Measurements from ENCODE around the gene ASTN2. TPM values are rescaled to one million over a fixed set of nuclear protein-coding genes. Genes with fewer than 3 reads are reported as not detected.
"Not testable (repeated sequence)": the region's sequence is repeated elsewhere in the genome, so short reads cannot be mapped to it uniquely, and the experiment has no call there.

ASTN2 gene
- total RNA-seq, 1 experiment from 2014 or later, result 1.8 TPM

DNA sequence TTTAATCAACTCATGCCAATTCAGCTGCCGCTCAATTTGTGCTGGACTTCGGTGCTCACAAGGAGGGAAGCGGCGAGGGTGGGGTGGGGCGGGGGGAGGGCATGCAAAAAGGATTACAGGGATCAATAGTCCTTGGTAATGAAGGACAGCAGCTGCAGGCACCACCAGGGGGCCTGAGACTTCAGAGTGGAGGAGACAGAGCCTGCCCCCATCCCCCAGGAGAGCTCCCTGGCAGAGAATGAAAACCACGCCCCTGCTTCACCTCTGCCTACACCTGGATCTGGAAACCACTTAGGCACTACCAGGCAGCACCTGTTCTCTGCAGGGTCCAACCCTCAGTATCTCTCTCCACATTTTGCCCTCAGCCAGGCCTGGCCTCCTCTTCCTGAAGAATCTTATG is 572.2 kb downstream of the ASTN2 start:
- Histone ChIP-seq H3K4me1 (replicated peaks) (no peaks in the 10 kb centered on the region), H3K27me3 (replicated peaks) (no peaks in the 10 kb centered on the region), H3K36me3 (no peaks in the 10 kb centered on the region), H3K4me3 (no peak overlapping the region), H3K27ac (no peak overlapping the region), H3K9me3 (replicated peaks) (no peaks in the 10 kb centered on the region)
- DNase-seq (ENCODE audit: low read depth in 1 of 2, low spot score in 2 of 2), result no peak

DNA sequence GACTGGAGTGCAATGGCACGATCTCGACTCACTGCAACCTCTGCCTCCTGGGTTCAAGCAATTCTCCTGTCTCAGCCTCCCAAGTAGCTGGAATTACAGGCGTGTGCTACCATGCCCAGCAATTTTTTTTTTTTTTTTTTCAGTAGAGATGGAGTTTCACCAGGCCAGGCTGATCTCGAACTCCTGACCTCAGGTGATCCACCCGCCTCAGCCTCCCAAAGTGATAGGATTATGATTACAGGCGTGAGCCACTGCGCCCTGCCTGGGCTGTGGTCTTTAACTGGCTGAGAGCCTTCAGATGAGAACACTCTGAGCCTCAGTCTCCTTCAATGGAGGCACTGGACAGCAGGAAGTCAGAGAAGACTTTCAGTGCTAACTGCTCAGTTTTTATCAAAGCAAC is 576.4 kb downstream of the ASTN2 start:
- not testable (repeated sequence) for H3K27me3 ChIP-seq (replicated peaks); H3K27ac ChIP-seq; H3K9me3 ChIP-seq (replicated peaks); DNase-seq (ENCODE audit: low read depth in 1 of 2, low spot score in 2 of 2); H3K4me1 ChIP-seq (replicated peaks); H3K36me3 ChIP-seq; H3K4me3 ChIP-seq

DNA sequence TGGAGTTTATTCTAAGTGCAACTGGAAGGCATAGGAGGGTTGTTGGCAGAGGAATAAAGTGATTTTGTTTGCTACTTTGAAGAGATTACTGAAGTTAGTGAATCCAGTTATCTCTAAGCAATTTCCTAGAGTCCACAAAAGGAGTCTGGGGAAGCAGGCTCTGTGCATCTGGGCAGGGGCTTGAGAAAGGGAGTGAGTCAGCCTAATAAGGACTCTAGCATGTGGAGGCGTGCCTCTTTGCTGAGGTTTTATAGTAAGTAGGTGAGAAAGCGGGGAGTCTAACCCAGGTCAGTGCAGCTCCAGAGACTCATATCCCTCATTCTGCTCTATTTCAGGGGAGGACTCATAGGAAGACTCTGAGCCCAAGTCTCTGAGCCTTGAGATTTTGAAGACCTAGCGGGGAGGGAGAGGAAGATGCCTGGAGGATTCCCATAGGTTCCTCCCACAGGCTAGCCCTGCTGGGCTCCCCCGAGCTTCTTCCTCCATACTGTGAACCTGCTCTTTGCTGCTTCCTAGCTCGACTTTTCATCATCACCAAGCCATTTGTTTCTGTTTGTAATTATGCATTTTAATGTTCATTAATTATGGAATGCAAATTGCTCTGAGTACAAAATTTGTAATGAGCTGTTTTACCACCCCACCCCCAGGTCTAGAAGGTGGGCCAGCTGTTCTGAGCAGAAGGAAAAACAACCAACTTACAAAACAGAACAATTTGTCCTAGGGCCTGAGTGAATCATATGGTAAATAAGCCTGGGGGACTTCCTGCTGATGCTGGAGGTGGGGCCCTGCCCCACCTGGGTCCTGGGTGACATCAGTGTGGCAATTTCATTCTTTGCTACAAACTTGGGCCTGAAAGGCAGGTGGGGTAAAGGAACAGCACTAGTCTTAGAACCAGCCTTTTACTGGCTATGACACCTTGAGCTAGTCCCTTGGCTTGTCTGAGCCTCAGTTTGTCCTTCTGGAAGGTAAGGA is 577.6 kb downstream of the ASTN2 start:
- Histone ChIP-seq H3K4me1 (replicated peaks) (no peaks in the 10 kb centered on the region), H3K9me3 (replicated peaks) (no peaks in the 10 kb centered on the region), H3K4me3 (no peak overlapping the region), H3K36me3 (no peaks in the 10 kb centered on the region), H3K27ac (no peak overlapping the region), H3K27me3 (replicated peaks) (no peaks in the 10 kb centered on the region)
- DNase-seq (ENCODE audit: low read depth in 1 of 2, low spot score in 2 of 2), result no peak

DNA sequence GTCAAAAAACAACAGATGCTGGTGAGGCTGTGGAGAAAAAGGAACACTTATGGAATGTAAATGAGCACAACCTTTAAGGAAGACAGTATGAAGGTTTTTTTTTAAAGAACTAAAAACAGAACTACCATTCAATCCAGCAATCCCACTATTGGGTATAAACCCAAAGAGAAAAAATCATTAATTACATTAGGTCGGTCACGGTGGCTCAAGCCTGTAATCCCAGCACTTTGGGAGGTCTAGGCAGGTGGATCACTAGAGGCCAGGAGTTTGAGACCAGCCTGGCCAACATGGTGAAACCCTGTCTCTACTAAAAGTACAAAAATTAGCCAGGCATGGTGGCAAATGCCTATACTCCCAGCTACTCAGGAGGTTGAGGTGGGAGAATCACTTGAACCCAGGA is 584.5 kb downstream of the ASTN2 start:
- H3K4me1 ChIP-seq (replicated peaks); H3K27me3 ChIP-seq (replicated peaks); H3K9me3 ChIP-seq (replicated peaks); DNase-seq (ENCODE audit: low read depth in 1 of 2, low spot score in 2 of 2); H3K4me3 ChIP-seq; H3K27ac ChIP-seq; H3K36me3 ChIP-seq: not testable (repeated sequence)

DNA sequence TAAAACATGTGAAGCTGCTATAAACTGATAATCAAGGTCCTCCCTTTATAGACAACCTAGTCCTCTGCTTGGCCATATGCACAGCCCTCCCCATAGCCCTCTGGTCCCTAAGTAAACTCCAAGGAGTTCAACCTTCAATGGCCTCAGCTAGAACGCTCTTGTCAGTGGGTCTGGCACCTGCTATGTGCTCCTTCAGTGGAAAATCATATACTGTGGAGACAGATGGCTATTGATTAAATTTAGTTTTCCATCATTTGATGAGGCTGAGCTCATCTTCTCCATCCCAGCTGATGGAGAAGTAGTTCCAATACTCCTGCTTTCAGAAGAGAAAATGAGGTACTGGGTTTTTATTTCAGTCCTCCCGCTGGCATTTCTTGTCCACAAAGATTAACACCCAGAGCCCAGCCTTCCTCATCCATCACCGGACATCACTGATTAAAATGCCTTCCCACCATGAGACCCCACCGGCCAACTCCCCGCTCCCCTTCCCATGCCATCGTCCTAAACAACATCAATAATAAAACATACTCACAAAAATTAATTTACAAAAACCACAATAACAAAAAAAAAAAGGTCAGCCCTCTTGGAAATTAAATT is 593.1 kb downstream of the ASTN2 start:
- Histone ChIP-seq H3K36me3 (no peaks in the 10 kb centered on the region), H3K27ac (no peak overlapping the region), H3K4me3 (no peak overlapping the region), H3K27me3 (replicated peaks) (no peaks in the 10 kb centered on the region), H3K4me1 (replicated peaks) (no peaks in the 10 kb centered on the region), H3K9me3 (replicated peaks) (no peaks in the 10 kb centered on the region)
- no peak for DNase-seq (ENCODE audit: low read depth in 1 of 2, low spot score in 2 of 2)

DNA sequence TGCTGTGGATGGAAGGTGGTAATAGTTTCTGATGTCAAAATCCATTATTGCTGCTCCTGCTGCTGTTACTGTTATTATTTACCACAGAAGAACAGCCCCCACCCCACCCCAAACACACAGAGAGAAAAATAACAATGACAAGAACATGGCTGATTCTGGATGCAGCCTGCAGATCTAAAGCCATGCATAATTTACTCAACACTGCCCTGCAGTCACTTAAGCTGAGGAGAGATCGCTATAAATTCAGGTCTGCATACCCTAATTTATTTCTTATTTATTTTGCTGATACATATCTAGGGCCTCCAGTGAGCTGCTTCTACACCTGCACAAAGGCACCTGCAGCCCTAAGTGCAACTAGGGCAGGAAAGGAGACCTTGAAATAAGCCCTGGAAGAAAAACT is 595.7 kb downstream of the ASTN2 start:
- Histone ChIP-seq H3K27ac (no peak overlapping the region), H3K27me3 (replicated peaks) (no peaks in the 10 kb centered on the region), H3K9me3 (replicated peaks) (no peaks in the 10 kb centered on the region), H3K4me3 (no peak overlapping the region), H3K4me1 (replicated peaks) (no peaks in the 10 kb centered on the region), H3K36me3 (no peaks in the 10 kb centered on the region)
- no peak for DNase-seq (ENCODE audit: low read depth in 1 of 2, low spot score in 2 of 2)

DNA sequence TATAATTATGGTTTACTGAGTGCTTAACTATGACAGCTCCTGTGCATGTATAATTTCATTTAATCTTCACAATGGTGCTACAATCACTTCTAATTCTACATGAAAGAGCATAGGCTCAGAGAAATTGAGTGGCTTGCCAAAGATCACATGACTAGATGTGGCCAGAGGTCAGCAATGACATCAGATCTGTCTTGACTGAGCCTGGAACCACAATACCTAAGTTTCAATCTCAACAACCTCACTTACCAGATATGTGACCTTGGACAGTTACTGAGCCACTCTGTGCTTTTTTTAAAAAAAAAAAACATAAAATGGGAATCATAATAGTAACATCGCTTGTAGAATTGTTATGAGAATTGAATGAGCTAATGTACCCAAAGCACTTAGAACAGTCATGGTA is 597.1 kb downstream of the ASTN2 start:
- Histone ChIP-seq H3K27ac (no peak overlapping the region), H3K4me1 (replicated peaks) (no peaks in the 10 kb centered on the region), H3K9me3 (replicated peaks) (no peaks in the 10 kb centered on the region), H3K4me3 (no peak overlapping the region), H3K36me3 (no peaks in the 10 kb centered on the region), H3K27me3 (replicated peaks) (no peaks in the 10 kb centered on the region)
- no peak for DNase-seq (ENCODE audit: low read depth in 1 of 2, low spot score in 2 of 2)

DNA sequence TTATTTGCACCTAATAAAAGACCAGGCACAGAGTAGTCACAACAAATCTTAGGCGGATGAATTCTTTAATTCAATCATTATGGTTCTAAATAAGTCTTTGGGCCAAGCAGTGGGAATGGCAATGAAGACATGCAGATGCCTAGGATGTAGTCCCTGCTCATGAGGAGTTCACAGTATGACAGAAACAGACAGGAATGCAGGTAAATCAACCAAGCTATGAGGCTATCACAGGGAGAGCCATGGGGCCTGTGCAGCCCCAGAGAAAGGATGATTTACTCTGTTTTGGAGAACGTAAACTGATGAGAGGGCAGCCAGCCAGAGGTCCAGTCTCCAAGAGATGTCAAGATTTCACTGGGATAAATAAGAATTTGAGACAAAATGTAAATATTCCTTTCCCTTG is 598.4 kb downstream of the ASTN2 start:
- H3K9me3 ChIP-seq (replicated peaks), result no peaks in the 10 kb centered on the region
- DNase-seq (ENCODE audit: low read depth in 1 of 2, low spot score in 2 of 2), result no peak
- no peaks in the 10 kb centered on the region; the same call in 1 of the 2 replicates for H3K4me1 ChIP-seq (replicated peaks)
- no peak overlapping the region for H3K4me3 ChIP-seq
- no peak overlapping the region for H3K27ac ChIP-seq
- no peaks in the 10 kb centered on the region for H3K27me3 ChIP-seq (replicated peaks)
- H3K36me3 ChIP-seq, result no peaks in the 10 kb centered on the region

DNA sequence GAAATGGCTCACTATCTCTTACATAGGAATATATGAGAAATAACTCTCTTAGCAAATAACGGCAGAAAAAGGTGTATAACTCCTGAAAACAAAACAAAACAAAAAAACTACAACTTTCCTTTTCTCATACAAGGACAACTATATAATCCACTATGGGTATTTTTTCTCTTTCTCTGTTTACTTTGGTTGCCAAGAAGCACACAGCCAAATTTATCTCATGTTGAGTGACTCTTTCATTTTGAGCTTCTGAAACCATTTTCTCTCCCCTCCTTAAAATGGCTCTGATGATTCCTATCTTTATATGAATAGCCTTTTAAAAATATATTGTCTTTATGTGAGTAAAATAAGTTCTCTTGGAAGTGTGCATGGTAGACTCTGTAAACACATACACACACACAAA is 599.0 kb downstream of the ASTN2 start:
- H3K27me3 ChIP-seq (replicated peaks), result no peaks in the 10 kb centered on the region
- H3K36me3 ChIP-seq, result no peaks in the 10 kb centered on the region
- no peaks in the 10 kb centered on the region for H3K9me3 ChIP-seq (replicated peaks)
- no peak for DNase-seq (ENCODE audit: low read depth in 1 of 2, low spot score in 2 of 2)
- H3K4me3 ChIP-seq, result no peak overlapping the region
- H3K4me1 ChIP-seq (replicated peaks), result no peaks in the 10 kb centered on the region; the same call in 1 of the 2 replicates
- H3K27ac ChIP-seq, result no peak overlapping the region

DNA sequence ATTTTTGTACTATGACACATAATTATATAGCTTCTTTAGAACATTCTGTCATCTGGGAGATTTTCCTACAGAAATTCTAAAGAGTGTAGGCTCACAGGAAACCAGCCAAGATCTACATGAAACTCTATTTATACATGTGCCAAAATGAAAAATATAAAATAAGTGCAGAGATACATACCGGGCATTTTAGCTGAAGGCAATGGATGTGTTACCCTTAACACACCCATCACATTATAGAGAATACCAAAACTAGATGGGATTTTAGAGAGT is 601.9 kb downstream of the ASTN2 start:
- H3K9me3 ChIP-seq (replicated peaks), result no peaks in the 10 kb centered on the region
- H3K27me3 ChIP-seq (replicated peaks), result no peaks in the 10 kb centered on the region
- H3K4me3 ChIP-seq, result no peak overlapping the region
- no peaks in the 10 kb centered on the region; the same call in 1 of the 2 replicates for H3K4me1 ChIP-seq (replicated peaks)
- H3K36me3 ChIP-seq, result no peaks in the 10 kb centered on the region
- H3K27ac ChIP-seq, result no peak overlapping the region
- DNase-seq (ENCODE audit: low read depth in 1 of 2, low spot score in 2 of 2), result no peak

DNA sequence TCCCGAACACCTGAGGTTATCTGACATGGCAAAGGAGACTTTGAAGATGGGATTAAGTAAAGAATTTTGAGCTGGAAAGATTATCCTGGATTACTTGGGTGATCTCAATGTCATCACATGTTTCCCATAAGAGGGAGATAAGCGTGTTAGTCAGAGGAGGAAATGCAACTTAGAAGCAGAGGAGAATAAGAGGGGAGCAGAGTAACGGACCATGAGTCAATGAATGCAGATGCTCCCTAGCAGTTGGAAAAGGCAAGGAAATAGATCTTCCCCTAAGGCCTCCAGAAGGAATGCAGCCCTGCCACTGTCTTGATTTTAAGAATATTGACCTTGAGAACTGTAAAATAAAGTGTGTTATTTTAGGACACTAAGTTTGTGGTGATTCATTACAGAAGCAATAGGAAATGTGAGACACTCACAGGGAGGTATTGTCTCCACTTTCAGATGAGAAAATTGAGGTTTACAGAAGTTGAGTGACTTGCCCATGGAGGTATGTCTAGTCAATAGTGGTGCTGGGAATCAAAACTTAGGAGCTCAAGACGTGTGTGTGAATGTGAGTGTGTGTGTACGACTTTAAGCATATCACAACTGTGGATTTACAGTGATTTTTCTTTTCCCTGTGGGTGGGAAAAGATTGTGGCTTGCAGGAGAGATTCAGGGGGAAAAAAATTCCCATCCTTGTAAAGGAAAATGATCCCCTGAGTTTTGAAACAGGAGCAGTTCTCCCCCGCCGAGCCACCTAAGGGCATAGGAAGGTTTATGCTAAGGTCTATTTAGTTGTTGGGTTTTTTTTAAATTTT is 602.4 kb downstream of the ASTN2 start:
- no peaks in the 10 kb centered on the region for H3K27me3 ChIP-seq (replicated peaks)
- no peaks in the 10 kb centered on the region; the same call in 1 of the 2 replicates for H3K4me1 ChIP-seq (replicated peaks)
- DNase-seq (ENCODE audit: low read depth in 1 of 2, low spot score in 2 of 2), result peak in 1 of 2 experiments; percentile 18
- H3K4me3 ChIP-seq, result no peak overlapping the region
- no peaks in the 10 kb centered on the region for H3K36me3 ChIP-seq
- no peak overlapping the region for H3K27ac ChIP-seq
- no peaks in the 10 kb centered on the region for H3K9me3 ChIP-seq (replicated peaks)

DNA sequence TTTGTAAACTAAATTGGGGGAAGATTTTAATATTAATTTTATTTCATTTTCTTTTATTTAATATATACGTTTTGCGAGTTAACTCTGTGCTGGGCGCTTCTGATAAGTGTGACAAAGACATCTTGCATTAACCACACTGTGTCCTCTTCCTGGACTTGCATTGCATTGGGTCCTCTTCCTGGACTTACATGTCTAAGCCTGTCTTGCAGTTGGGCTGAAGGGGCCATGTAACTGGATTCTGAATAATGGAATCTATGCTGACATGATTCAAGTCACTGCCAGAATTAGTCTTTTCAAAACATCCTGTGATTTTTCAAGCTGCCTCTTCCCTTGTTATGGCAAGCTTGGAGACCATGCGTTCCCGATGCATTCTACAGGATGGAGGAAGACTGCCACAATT is 605.2 kb downstream of the ASTN2 start:
- no peaks in the 10 kb centered on the region for H3K27me3 ChIP-seq (replicated peaks)
- H3K4me3 ChIP-seq, result no peak overlapping the region
- H3K4me1 ChIP-seq (replicated peaks), result no peaks in the 10 kb centered on the region; the same call in 1 of the 2 replicates
- no peaks in the 10 kb centered on the region for H3K36me3 ChIP-seq
- H3K9me3 ChIP-seq (replicated peaks), result no peaks in the 10 kb centered on the region
- DNase-seq (ENCODE audit: low read depth in 1 of 2, low spot score in 2 of 2), result no peak
- H3K27ac ChIP-seq, result no peak overlapping the region

DNA sequence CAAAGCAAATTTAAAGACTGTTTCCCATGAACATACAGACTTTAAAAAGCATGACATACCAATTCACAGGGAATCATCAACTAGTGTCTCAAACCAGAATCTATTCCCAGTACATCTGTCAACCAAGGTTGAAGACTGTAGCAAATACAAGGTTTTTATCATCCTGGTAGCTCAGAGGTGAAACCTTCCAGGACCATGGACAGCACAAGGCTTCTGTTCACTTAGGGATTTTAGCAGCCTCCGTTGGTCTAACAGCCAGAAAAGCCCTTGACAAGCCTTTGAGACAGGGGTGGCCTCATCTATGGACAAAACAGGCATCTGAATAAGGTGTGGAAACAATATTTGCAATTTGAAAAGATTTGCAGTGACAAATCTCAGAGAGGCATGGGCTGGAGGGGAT is 608.8 kb downstream of the ASTN2 start:
- Histone ChIP-seq H3K9me3 (replicated peaks) (no peaks in the 10 kb centered on the region), H3K4me1 (replicated peaks) (no peaks in the 10 kb centered on the region), H3K36me3 (no peaks in the 10 kb centered on the region), H3K4me3 (no peak overlapping the region), H3K27me3 (replicated peaks) (no peaks in the 10 kb centered on the region), H3K27ac (no peak overlapping the region)
- DNase-seq (ENCODE audit: low read depth in 1 of 2, low spot score in 2 of 2), result no peak

DNA sequence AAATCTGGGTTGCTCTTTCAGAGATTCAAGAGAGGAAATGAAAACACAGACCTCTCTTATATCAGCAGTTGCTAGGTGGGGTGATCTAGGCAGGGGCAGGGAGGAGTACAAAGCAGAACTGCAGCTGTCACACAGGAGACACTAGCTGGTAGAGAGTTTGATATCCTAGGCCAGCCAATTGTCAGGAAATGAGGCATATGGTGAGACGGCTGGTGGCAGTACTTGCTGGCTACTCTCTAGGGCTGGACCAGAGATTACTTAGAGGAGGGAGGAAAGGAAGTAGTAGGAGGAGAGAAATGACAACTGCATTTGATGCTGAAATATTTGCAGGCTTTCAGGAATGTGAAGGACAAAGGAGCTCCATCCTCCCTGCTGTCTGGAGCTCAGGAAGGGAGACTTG is 614.0 kb downstream of the ASTN2 start:
- Histone ChIP-seq H3K4me1 (replicated peaks) (no peaks in the 10 kb centered on the region), H3K27ac (no peak overlapping the region), H3K27me3 (replicated peaks) (no peaks in the 10 kb centered on the region), H3K9me3 (replicated peaks) (no peaks in the 10 kb centered on the region), H3K4me3 (no peak overlapping the region), H3K36me3 (no peaks in the 10 kb centered on the region)
- no peak for DNase-seq (ENCODE audit: low read depth in 1 of 2, low spot score in 2 of 2)
